Brain microvascular endothelial cell (primary cell): Measurements from ENCODE around the gene ZNRF3.

Source experiments
- DNase-seq: peaks from one replicate; pipeline ENCODE4 v3.0.0-alpha.2; 2020
- H3K27ac ChIP-seq: fragments of 250-450 bp; sonication (Bioruptor Pico); 2 replicates; pipeline ENCODE4 v1.5.1; 2020; ENCODE audit warnings: mild to moderate bottlenecking, moderate library complexity
- H3K27me3 ChIP-seq: fragments of 250-450 bp; sonication (Bioruptor Pico); replicated peaks from 2 replicates; pipeline ENCODE4 v1.5.1; 2020; ENCODE audit warnings: mild to moderate bottlenecking
- H3K36me3 ChIP-seq: fragments of 250-450 bp; sonication (Bioruptor Pico); replicated peaks from 2 replicates; pipeline ENCODE4 v1.5.1; 2020; ENCODE audit warnings: mild to moderate bottlenecking
- H3K4me3 ChIP-seq: 2 replicates; pipeline ENCODE4 v1.5.1; 2011; ENCODE audit warnings: low read depth, mild to moderate bottlenecking, control low read depth, low read length, moderate library complexity
- CTCF ChIP-seq: IDR thresholded peaks from 2 replicates; pipeline ENCODE4 v1.5.1; 2011; ENCODE audit warnings: low read depth, mild to moderate bottlenecking, moderate library complexity, low read length, control low read depth, inconsistent platforms; ENCODE audit errors: missing control alignments
- in situ Hi-C: cut with HindIII; loops from 2 replicates; pipeline ENCODE4 v1.10.0; 2017; ENCODE audit warnings: low sequenced_read_pairs, low pct_ligation_motif_present

Gene ZNRF3

DNA sequence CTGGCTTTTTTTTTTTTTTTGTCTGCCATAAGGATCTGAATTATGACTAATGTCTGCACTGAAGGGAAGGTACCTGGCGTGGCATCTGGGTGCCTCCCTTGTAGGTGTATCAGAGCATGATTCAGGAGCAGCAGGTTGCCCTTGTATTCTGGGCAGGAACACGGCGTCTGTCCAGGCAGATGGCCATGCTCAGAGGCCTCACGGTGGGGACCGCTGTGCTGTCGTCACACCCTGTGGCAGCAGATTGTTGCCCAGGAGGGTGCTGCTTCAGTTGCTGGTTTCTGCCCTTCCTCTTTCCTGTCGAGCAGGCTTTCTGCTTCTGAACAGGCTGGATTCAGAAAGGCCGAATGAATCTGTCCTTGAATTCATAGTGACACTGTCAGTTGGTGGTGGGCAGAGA, 11.0 kb downstream of the ZNRF3 start:
- Histone ChIP-seq H3K4me3 (no peak overlapping the region), H3K36me3 (no peaks in the 10 kb centered on the region), H3K27me3 (no peaks in the 10 kb centered on the region), H3K27ac (no peak overlapping the region)
- in situ Hi-C loops = no loop called here
- DNase-seq = no peak
- TF ChIP-seq CTCF = no peak

DNA sequence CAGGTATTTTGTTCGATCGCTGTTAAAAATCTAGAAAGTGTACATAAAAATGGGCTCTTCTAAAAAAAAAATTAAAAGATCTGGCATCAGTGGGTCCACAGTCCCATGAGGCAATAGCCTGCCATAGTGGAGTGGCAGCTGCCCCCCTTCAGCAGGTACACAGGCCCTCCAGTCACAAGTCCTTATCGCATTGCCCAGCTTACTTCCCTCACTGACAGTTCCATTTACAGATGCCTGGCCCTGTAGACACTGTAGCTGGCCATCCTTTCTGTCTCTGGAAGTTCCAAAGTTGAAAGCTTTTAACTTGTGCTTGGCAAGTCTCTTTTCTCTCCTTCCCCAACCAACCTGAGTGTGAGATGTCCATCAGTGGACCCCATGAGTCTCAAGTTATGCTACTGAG, 11.4 kb downstream of the ZNRF3 start:
- H3K36me3 ChIP-seq = no peaks in the 10 kb centered on the region
- H3K27ac ChIP-seq = no peak overlapping the region
- H3K4me3 ChIP-seq = no peak overlapping the region
- in situ Hi-C loops = no loop called here
- no peak for TF ChIP-seq CTCF
- no peaks in the 10 kb centered on the region for H3K27me3 ChIP-seq
- no peak for DNase-seq

DNA sequence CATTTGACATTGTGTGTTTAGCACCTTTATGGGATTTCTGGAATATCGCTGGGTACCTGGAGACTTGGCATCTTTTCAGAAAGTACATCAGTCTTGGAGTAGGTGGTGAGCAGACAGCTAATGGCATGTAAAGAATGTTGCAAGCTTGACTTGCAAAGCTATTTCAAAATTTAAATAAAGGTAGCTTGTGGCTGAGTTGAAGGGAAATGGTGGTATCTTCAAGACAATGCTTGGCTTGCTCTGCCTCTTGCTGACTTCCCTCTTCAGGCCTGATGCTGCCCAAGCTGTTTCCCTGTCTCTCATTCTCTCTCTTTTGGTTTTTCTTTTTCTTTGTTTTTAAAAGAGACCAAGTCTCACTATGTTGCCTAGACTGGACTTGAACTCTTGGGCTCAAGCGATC, 13.2 kb downstream of the ZNRF3 start:
- no peak overlapping the region for H3K27ac ChIP-seq
- no peak for TF ChIP-seq CTCF
- in situ Hi-C loops = no loop called here

DNA sequence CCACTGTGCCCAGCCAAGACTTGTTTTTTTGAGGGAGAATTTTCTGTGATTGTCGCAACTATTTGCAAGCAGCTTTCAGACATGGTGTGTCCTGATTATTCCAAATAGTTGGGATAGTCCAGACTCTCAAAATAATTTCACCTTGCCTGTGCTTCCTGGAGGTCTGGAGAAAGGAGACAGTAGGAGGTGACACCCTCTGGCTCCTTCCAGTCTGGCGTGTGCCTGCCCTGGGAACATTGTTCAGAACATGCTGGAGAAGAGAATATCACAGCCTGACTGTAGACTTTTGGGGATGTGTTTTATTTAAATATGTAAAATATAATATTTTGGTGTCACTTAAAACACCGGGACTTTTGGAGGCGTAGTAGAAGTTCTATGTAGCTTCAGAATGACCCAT, 14.9 kb downstream of the ZNRF3 start:
- no peaks in the 10 kb centered on the region for H3K36me3 ChIP-seq

More for the DNA sequence above, 13.2 kb downstream of the ZNRF3 start:
- no peaks in the 10 kb centered on the region for H3K27me3 ChIP-seq
- no peaks in the 10 kb centered on the region for H3K36me3 ChIP-seq
- no peak for DNase-seq
- no peak overlapping the region for H3K4me3 ChIP-seq

DNA sequence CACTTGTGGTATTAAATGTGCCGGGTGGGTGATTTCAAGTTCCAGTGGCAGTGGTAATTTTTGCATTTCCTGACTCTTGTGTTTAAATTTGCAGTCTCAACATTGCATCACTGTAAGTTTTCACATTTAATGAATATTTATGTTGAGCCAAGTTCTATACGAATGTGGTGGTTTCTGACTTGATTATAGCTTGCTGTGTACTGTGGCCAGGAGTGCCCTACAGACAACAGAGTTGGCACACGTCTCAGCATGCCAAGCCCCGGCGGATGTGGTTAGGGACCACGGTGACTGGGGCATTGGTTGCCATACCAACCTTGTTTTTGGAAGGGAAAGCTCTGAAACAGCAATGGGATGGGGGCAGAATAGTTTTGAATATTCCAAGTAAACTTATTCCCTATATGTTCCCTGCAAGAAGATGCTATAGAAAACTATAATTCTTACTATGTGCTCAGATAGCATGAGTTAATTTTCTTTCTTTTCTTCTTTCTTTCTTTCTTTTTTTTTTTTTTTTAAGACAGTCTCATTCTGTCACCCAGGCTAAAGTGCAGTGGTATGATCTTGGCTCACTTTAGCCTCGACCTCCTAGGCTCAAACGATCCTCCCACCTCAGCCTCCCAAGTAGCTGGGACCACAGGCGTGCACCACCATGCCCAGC, 16.0 kb downstream of the ZNRF3 start:
- TF ChIP-seq CTCF = no peak
- DNase-seq = no peak
- in situ Hi-C loops = no loop called here
- Histone ChIP-seq H3K27me3 (no peaks in the 10 kb centered on the region), H3K4me3 (no peak overlapping the region), H3K27ac (no peak overlapping the region), H3K36me3 (no peaks in the 10 kb centered on the region)

More for the DNA sequence above, 14.9 kb downstream of the ZNRF3 start:
- Histone ChIP-seq H3K27ac (no peak overlapping the region), H3K27me3 (no peaks in the 10 kb centered on the region), H3K4me3 (no peak overlapping the region)
- TF ChIP-seq CTCF = no peak
- in situ Hi-C loops = no loop called here
- no peak for DNase-seq

DNA sequence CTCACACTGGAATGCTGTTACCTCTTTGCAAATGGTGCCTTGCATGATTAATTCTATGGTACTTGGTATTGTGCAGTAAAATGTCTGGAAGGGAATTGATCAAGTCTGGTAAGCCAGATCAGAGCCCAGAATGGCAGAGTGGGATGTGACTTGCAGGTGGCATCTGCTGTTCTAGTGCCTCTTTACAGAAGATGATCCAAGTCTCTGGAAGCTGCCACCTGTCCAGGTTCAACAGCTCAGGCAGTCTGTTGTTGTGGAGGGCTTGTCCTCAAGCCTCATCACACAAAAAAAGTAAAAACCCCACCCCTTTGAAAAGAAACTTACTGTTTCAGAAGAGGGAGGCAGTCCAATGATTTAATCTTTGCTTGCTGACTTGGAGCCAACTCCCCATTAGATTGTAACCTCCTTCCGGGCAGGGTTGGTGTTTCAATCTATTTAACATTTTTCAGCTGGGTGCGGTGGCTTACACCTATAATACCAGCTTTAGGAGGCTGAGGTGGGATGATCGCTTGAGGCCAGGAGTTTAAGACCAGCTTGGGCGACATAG, 17.1 kb downstream of the ZNRF3 start:
- Histone ChIP-seq H3K36me3 (no peaks in the 10 kb centered on the region), H3K27ac (no peak overlapping the region), H3K4me3 (no peak overlapping the region), H3K27me3 (no peaks in the 10 kb centered on the region)
- in situ Hi-C loops = no loop called here
- no peak for DNase-seq
- TF ChIP-seq CTCF = no peak
